NCI-H446 (cell line): ENCODE results near the gene VIPR2.
"Not testable (repeated sequence)": the region's sequence is repeated elsewhere in the genome, so short reads cannot be mapped to it uniquely, and the experiment has no call there.

ENCODE experiments used
- DNase-seq, 2 experiments: peaks; one replicate each; lab custom pipeline; 2025; lab: John Stamatoyannopoulos, UW

VIPR2 gene

DNA sequence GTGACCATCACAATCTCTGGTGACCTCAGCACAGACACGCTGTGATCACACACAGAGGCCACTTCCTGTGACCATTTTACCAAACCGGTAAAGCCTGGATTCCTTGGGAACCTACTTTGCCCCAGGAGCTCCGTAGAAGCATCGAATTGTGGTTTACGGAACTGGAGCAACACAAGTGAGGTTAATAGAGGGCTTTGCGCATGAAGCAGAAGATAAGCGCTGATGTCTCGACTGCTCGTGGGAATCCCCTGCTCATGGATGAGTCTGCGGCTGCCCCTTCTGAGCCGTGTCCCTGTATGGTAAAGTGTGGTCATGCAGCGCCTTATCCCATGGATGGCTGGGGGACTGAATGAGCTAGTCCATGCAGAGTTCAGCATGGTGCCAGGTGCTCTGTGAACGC lies 53.6 kb downstream of the VIPR2 start:
- DNase-seq: no peak

- DNase-seq: no peak
These were observed 56.4 kb downstream of the VIPR2 start for GRCh38 chr7:159088016-159088865.

DNA sequence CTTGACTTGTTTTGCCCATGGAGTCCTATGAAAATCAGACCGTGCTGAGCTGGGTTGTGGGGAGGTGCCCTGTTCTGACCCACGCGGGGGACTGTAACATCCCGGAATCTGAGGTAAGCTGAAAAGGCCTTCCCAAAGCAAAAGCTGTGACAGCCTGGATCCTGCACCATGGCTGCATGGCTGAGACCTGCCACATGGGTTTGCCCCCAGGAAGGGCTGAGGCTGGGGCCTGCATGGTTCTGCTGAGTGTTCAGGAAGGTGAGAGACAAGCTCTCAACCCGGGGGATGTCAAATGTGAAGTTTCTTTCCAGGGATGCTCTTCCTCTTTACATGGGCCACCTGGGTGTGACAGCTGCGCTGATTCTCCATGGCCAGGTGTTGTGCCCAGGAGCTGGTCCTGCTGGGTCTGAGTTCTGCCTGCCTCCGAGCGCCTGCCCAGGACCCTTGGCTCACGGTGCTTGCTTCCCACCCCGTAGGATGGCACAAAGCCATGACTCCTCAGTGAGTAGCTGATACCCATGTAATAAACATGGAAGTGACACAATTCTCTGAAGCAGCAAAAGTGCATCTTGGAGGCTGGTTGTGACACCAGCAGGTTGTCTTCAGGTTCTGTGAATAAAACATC lies 58.3 kb downstream of the VIPR2 start:
- DNase-seq: no peak

DNA sequence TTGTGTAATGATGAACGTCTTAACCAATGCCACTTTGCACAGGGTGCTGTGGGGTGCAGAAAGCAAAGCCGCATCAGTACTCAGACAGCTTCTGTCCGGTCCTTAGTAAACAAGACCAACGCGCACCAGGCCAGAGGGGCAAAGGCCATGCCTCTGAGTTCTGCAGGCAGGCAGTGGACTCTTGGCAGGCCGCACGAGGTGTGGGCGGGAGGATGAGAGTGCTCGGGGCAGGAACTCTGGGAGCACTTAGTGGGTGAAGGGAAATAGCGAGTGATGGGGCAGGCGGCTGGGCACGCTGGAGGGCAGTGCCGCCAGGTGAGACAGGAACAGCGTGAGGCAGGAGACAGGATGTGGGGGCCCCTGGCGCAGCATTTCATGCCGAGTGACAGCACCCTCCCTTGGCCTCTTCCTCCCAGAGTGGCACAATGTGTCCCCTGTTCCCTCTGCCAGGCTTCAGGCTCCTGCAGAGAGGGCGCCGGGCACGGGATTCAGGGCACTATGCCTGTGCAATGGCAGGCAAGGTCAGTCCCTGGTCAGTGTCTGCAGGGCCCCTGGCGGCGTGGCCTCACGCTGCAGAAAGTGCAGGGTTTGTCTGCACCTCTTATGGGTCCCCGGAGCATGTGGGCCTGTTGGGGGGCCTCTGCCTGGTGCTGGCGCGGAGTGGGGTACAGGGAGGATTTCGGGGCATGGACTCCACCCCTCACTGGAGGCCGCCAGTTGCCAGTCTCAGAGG lies 60.4 kb downstream of the VIPR2 start:
- DNase-seq: no peak

DNA sequence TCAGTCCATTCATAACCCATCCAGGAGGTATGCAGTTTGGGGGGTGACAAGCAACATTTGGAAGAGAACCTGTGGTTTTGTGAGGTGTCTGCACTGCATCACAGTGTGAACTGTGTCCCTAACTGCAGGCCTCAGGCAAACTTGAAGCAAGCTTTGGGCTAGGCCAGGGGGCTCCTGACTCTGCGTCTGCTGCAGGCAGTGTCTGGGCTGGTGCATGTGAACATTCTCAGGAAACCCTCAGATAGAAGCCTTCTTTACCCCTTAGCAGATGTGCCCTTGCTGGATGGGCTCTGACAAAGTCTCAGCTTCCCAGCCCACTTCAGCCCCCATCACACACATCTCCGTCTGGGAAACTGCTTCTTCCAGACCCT lies 61.0 kb downstream of the VIPR2 start:
- no peak for DNase-seq

DNA sequence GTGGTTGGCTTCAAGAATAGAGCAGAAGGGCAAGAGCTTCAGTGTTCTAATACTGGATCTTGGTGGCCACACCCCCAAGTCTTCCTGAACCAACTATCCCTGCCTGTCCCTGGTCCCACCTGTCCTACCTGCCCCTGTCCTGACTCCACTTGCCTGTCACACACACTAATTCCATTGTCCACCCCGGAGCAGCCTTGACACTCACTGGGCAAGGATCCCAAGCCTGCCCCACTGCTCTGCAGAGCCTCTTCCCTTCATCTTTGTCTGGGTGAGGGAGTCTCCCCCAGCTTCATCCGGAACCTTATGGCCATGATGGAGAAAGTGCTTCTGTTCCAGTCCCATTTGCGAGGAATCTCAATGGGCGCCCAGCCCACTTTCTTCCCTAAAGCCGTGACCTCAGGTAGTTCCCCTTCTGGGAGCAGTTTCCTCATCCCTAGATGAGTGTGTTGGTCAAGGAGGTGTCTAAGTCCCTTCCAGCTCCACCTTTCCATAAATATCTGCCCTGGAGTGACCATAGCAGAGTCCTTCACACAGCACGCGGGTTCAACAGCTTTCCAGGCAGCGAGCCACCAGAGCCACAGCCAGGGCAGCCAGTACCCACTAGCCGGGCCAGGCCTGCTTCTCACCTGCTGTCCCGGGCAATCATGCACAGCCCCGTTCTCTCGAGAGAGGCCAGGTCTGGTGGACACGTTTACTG lies 61.5 kb downstream of the VIPR2 start:
- no peak for DNase-seq

GRCh38 chr7:159082075-159082474 lies 62.6 kb downstream of the VIPR2 start:
- DNase-seq: not testable (repeated sequence)

DNA sequence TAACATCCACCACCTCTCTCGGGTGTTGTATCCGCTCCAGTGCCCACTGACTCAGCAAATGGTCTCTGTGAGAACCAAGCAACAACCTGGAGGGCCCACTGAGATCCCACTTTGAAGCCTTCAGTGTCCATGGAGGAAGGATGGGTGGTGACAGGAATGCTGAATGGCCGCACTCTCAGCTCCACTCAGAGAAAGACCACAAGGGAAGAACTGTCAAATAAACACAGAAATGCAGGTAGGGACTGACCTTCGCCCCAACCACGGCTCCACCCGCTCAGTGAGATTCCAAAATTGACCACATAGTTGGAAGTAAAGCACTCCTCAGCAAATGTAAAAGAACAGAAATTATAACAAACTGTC lies 65.8 kb downstream of the VIPR2 start:
- no peak for DNase-seq

- DNase-seq: no peak
These were observed 66.3 kb downstream of the VIPR2 start for GRCh38 chr7:159078193-159078910.

DNA sequence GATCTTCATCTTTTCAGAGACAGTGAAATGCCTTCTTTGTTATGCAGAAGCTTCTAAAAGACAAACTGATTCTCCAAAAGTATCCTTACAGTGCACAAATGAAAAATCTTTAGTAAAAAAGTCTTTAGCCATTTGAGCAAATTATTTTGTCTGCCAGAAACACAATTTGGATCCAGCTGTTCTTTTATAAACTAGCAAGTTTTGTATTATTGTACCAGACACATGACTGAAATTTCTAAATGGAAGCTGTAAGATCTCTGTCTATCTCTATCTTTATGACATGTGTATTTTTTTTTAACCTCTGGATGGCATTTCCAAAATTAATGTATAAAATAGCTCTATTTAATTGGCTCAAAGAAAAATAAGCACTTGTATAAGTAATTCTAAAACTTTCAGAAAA lies 68.3 kb downstream of the VIPR2 start:
- DNase-seq: no peak

DNA sequence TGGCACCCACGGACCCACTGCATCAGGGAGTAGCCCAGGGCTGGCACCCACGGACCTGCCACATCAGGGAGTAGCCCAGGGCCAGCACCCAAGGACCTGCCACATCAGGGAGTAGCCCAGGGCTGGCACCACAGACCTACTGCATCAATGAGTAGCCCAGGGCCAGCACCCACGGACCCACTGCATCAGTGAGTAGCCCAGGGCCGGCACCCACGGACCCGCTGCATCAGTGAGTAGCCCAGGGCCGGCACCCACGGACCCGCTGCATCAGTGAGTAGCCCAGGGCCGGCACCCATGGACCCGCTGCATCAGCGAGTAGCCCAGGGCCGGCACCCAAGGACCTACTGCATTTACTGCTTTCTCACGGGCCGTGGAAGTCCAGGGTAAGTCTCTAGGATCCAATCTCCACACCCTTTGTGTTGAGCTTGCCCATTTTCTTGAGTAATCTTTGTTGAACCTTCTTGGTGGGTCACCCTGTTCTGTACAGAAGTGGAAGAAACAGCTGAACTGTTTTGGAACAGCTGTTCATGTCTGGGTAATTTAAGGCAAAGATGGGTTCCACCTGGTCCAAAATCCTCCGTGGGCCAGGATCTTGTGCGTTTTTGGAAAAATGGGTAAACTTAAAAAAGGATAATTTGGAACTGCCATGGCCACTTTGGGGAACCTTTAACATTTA lies 69.0 kb downstream of the VIPR2 start:
- no peak for DNase-seq

DNA sequence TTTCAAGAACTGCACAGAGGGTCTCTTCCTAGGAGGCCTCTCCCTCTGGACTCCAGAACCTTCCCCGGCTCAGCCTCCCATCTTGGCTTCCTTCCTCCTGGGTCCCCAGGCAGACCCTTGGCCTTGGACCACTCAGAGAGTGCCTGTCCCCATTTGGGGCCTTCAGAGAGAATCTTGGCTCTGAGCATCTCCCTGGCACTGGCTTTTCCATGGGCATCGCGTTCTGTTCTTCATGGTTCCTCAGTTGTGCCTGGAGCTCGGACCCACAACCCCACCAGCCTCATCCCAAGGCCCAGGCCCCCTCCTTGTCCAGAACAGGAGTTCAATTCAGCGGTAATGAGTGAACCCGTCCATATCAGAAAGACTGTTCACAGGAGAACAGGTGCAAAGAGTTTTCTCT lies 73.4 kb downstream of the VIPR2 start:
- DNase-seq: no peak

GRCh38 chr7:159070431-159071148 lies 74.1 kb downstream of the VIPR2 start:
- no peak for DNase-seq

GRCh38 chr7:159068893-159069448 lies 75.7 kb downstream of the VIPR2 start:
- no peak for DNase-seq

DNA sequence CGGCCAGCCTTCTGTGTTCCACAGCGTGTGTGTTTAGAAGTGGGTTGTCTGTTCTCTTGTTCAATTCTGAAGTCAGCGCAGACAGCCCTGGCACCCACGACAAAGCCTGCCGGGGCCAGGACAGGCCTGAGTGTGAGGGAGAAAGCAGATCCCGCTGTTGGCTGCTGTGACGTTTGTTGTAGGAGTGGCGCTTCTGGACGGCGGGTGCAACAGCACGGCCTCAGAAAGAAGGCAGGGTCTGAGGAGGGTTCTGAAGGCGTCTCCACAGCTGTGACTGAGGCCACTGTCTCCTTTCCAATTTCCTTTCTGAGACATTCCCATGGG lies 76.2 kb downstream of the VIPR2 start:
- DNase-seq: no peak

DNA sequence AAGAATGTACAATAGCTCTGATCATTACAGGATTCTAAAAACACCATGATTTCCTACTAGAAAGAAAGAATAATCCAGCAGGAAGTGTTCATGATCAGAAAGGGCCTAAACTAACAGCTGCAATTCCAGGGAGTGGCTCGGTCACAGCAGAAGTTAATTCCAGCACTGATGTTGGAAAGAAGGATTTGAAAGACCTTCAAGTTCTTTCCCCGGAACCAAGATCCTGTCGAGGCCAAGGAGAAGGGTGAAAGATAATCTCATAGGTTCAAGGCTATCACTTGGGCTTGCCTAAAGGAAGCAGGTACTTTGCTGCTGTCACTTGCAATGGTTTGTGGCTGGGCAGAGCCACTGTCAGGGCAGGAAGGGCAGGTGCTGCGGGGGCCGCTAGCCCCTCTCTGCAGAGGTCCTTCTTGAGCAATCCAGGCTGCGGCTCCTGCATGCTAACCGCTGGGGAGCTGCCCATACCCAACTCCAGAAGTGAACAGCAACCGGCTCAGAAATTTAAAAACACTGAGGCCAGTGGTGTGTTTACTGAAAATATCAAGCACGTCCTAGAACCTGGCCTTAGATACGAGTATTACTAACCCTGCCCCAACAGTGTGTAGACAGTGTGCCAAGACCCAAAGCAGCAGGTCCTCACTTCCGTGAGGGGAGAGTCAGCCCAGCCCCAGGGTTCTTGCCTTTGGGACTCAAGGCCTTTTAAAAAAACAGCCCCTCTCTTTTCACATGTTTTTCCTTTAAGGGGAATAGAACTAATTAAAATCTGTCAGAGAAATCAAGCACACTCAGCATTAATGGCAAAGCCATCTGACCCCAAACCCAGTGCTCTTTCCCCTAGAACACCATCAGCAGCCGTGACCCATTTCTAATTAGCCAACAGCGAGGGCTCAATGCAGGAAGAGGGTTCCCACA lies 76.8 kb downstream of the VIPR2 start:
- DNase-seq: no peak

DNA sequence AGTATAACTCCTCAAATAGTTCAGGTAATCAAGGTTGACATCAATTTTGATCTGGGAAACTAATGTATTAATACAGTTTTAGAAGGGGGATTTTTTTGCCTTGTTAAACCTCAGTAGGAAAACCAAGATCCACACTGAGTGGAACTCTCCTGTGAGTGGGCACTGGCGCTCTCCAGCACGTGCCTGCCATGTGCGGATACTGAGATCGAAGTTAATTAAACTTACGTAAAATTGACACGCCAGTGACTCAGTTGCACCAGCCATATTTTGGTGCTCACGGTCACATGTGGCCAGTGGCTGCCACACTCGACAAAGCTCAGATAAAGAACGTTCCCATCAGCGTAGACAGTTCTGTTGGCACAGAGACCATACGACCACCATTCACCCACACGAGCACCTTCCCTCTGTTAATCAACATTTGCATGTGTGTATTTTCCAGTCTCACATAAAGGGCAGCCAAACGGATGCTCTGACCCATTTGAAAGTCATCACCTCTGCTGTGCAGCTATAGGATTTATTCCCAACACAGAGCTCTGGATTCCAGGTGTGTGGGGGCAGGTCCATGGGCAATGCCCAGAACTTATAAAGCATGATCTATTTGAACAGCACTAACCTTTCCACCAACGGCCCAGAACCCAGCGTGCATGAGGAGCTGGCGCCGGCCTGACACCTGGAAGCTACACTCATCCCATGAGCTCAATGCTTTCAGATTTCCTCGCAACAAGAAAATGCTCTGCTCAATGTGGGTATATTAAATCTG lies 77.7 kb downstream of the VIPR2 start:
- no peak for DNase-seq

DNA sequence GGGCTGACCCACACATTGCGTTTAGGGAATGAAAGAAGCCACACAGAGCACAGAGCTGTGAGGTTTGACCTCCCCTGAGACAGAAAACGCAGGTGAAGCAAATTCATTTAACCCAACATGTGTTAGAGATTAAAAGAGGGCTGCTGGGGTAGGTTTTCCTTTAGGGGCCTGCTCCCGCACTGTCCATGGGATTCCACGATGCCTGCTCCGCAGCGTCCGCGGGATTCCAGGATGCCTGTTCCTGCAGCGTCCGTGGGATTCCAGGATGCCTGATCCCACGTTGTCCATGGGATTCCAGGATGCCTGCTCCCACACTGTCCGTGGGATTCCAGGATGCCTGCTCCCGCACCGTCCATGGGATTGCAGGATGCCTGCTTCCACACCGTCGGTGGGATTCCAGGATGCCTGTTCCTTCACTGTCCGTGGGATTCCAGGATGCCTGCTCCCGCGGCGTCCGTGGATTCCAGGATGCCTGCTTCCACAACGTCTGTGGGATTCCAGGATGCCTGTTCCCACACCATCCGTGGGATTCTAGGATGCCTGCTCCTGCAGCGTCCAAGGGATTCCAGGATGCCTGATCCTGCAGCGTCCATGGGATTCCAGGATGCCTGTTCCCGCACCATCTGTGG lies 78.7 kb downstream of the VIPR2 start:
- DNase-seq: no peak
